H9 (cell line): ENCODE data around the gene RHOV. TPM values are rescaled to one million over a fixed set of nuclear protein-coding genes. Genes with fewer than 3 reads are reported as not detected.

Experiments
- DNase-seq: peaks from one replicate; pipeline ENCODE4 v3.0.0-alpha.2; 2017
- H2AFZ ChIP-seq: one replicate; pipeline ENCODE4 v1.6.1; 2013; ENCODE audit warnings: mild to moderate bottlenecking, low read length, control low read depth, moderate library complexity
- H2AK5ac ChIP-seq: 2 replicates; pipeline ENCODE4 v1.6.1; 2013; ENCODE audit warnings: low read length, control low read depth, mixed read lengths; ENCODE audit not compliant: insufficient read length
- H2BK120ac ChIP-seq: one replicate; pipeline ENCODE4 v1.6.1; 2013; ENCODE audit warnings: low read depth, mild to moderate bottlenecking, low read length, control low read depth, inconsistent platforms; ENCODE audit not compliant: poor library complexity, severe bottlenecking
- H2BK12ac ChIP-seq: 2 replicates; pipeline ENCODE4 v1.6.1; 2013; ENCODE audit warnings: low read length, control low read depth, mixed read lengths, low read depth; ENCODE audit not compliant: insufficient read length
- H2BK15ac ChIP-seq: 2 replicates; pipeline ENCODE4 v1.6.1; 2013; ENCODE audit warnings: low read depth, low read length, control low read depth
- H2BK20ac ChIP-seq: one replicate; pipeline ENCODE4 v1.6.1; 2013; ENCODE audit warnings: low read depth, mild to moderate bottlenecking, low read length, control low read depth, inconsistent platforms; ENCODE audit not compliant: poor library complexity, severe bottlenecking
- H2BK5ac ChIP-seq: 2 replicates; pipeline ENCODE4 v1.6.1; 2013; ENCODE audit warnings: low read length, control low read depth, mixed read lengths; ENCODE audit not compliant: insufficient read length
- H3K14ac ChIP-seq: 2 replicates; pipeline ENCODE4 v1.6.1; 2013; ENCODE audit warnings: low read length, control low read depth; ENCODE audit not compliant: insufficient read depth
- H3K18ac ChIP-seq: 2 replicates; pipeline ENCODE4 v1.6.1; 2013; ENCODE audit warnings: low read depth, mild to moderate bottlenecking, mixed read lengths, low read length, control low read depth; ENCODE audit not compliant: insufficient read length
- H3K23ac ChIP-seq: 2 replicates; pipeline ENCODE4 v1.6.1; 2013; ENCODE audit warnings: low read length, control low read depth, mixed read lengths, low read depth; ENCODE audit not compliant: insufficient read length
- H3K23me2 ChIP-seq: 2 replicates; pipeline ENCODE4 v1.6.1; 2013; ENCODE audit warnings: low read depth, mild to moderate bottlenecking, mixed read lengths, low read length, control low read depth; ENCODE audit not compliant: insufficient read length, poor library complexity, severe bottlenecking
- H3K27ac ChIP-seq: 2 replicates; pipeline ENCODE4 v1.5.1; 2013; ENCODE audit warnings: low read length, control low read depth, mixed read lengths, low read depth; ENCODE audit not compliant: insufficient read length
- H3K27me3 ChIP-seq: 2 replicates; pipeline ENCODE4 v1.6.1; 2013; ENCODE audit warnings: low read length, control low read depth, inconsistent platforms; ENCODE audit not compliant: insufficient read depth
- H3K4ac ChIP-seq: 2 replicates; pipeline ENCODE4 v1.6.1; 2013; ENCODE audit warnings: low read depth, mild to moderate bottlenecking, control low read depth, inconsistent platforms, low read length, moderate library complexity
- H3K4me1 ChIP-seq: 2 replicates; pipeline ENCODE4 v1.6.1; 2013; ENCODE audit warnings: low read length, control low read depth, inconsistent platforms; ENCODE audit not compliant: insufficient read depth
- H3K4me2 ChIP-seq: 2 replicates; pipeline ENCODE4 v1.6.1; 2013; ENCODE audit warnings: low read length, control low read depth, mixed read lengths; ENCODE audit not compliant: insufficient read length, insufficient read depth
- H3K56ac ChIP-seq: 2 replicates; pipeline ENCODE4 v1.6.1; 2013; ENCODE audit warnings: low read depth, mild to moderate bottlenecking, mixed read lengths, low read length, control low read depth; ENCODE audit not compliant: insufficient read length
- H3K79me1 ChIP-seq: 2 replicates; pipeline ENCODE4 v1.6.1; 2013; ENCODE audit warnings: low read depth, mild to moderate bottlenecking, moderate library complexity, low read length, control low read depth, inconsistent platforms; ENCODE audit not compliant: insufficient read depth, poor library complexity, severe bottlenecking
- H3K79me2 ChIP-seq: 2 replicates; pipeline ENCODE4 v1.6.1; 2013; ENCODE audit warnings: low read length, control low read depth, inconsistent platforms; ENCODE audit not compliant: insufficient read depth
- H3K9ac ChIP-seq: 2 replicates; pipeline ENCODE4 v1.6.1; 2013; ENCODE audit warnings: low read length, control low read depth, mixed read lengths; ENCODE audit not compliant: insufficient read length; ENCODE audit errors: extremely low read depth
- H3K9me3 ChIP-seq: one replicate; pipeline ENCODE4 v1.6.1; 2013; ENCODE audit warnings: low read depth, low read length, inconsistent platforms; ENCODE audit not compliant: control insufficient read depth
- H3T11ph ChIP-seq: one replicate; pipeline ENCODE4 v1.6.1; 2013; ENCODE audit warnings: mild to moderate bottlenecking, low read length, control low read depth, inconsistent platforms
- H4K20me1 ChIP-seq: one replicate; pipeline ENCODE4 v1.6.1; 2013; ENCODE audit not compliant: control insufficient read depth, insufficient read length, insufficient read depth
- H4K5ac ChIP-seq: 2 replicates; pipeline ENCODE4 v1.6.1; 2013; ENCODE audit warnings: low read depth, mild to moderate bottlenecking, mixed read lengths, low read length, control low read depth; ENCODE audit not compliant: insufficient read length
- H4K8ac ChIP-seq: replicated peaks from 2 replicates; pipeline ENCODE4 v1.6.1; 2013; ENCODE audit warnings: low read length, control low read depth, mixed read lengths, low read depth; ENCODE audit not compliant: insufficient read length
- H4K91ac ChIP-seq: 2 replicates; pipeline ENCODE4 v1.6.1; 2013; ENCODE audit warnings: low read depth, mild to moderate bottlenecking, moderate library complexity, mixed read lengths, low read length, control low read depth; ENCODE audit not compliant: insufficient read length
- H3K27ac Mint-ChIP-seq, 3 experiments: 2 replicates in 2 of 3; 3 replicates in 1 of 3; pipeline ENCODE4 v1.8.0; 2020 to 2021; ENCODE audit warnings: mixed read lengths in 3 of 3, mild to moderate bottlenecking in 1 of 3, moderate library complexity in 1 of 3
- H3K27me3 Mint-ChIP-seq: 2 replicates; pipeline ENCODE4 v1.8.0; 2021; ENCODE audit warnings: low read depth, mild to moderate bottlenecking, moderate library complexity, mixed read lengths
- H3K36me3 Mint-ChIP-seq, 3 experiments: 2 replicates in 2 of 3; 3 replicates in 1 of 3; pipeline ENCODE4 v1.8.0; 2020 to 2021; ENCODE audit warnings: low read depth in 3 of 3, mixed read lengths in 3 of 3; ENCODE audit not compliant: insufficient read depth in 1 of 3
- H3K4me1 Mint-ChIP-seq, 2 experiments: 2 replicates each; pipeline ENCODE4 v1.8.0; 2020; ENCODE audit warnings: mixed read lengths in 2 of 2
- H3K4me3 Mint-ChIP-seq, 2 experiments: 2 replicates in 1 of 2; 3 replicates in 1 of 2; pipeline ENCODE4 v1.8.0; 2020 to 2021; ENCODE audit warnings: mild to moderate bottlenecking in 2 of 2, mixed read lengths in 2 of 2, moderate library complexity in 1 of 2
- H3K9me3 Mint-ChIP-seq, 2 experiments: 2 replicates in 1 of 2; 3 replicates in 1 of 2; pipeline ENCODE4 v1.8.0; 2020; ENCODE audit warnings: mild to moderate bottlenecking in 2 of 2, mixed read lengths in 2 of 2, moderate library complexity in 1 of 2
- CTCF ChIP-seq: fragments of 200-600 bp; sonication (generic); conservative IDR thresholded peaks from 3 replicates; pipeline ENCODE4 v1.8.0; 2021; ENCODE audit warnings: antibody characterized with exemption, mild to moderate bottlenecking
- WGBS: extraction: QIAGEN DNeasy Blood & Tissue Kit; methylation state at CpG from one replicate; pipeline ENCODE4 v1.1.7; 2013; ENCODE audit warnings: missing lambda C conversion rate, low lambda C conversion rate, mixed read lengths; ENCODE audit not compliant: insufficient read length; ENCODE audit errors: extremely low coverage; 5-methylcytosine and 5-hydroxymethylcytosine counted together
- total RNA-seq: library from RNA; stranded (reverse); gene quantifications from 2 replicates; pipeline ENCODE4 v1.2.1, GENCODE V29; 2021

The RHOV gene
- total RNA-seq, 1 experiment from 2014 or later, result 3.9 TPM

- H4K91ac ChIP-seq, result no peak overlapping the region
- WGBS, result no CpG with 5 or more reads among the region's 6 CpGs
- H3K9me3 ChIP-seq, result no peaks in the 10 kb centered on the region
- H3K4ac ChIP-seq, result no peak overlapping the region
- DNase-seq, result no peak
- H3K36me3 Mint-ChIP-seq, result no peaks in the 10 kb centered on the region
- H3K23ac ChIP-seq, result no peak overlapping the region
- no peak overlapping the region for H3K27ac ChIP-seq
- no peak overlapping the region for H4K5ac ChIP-seq
- H3K4me3 Mint-ChIP-seq, result peak overlapping the region in 1 of 2 experiments; percentile 45; a peak in 1 of 5 replicates
- H3K9me3 Mint-ChIP-seq, result no peaks in the 10 kb centered on the region; a peak in 1 of 5 replicates
- H3K79me1 ChIP-seq, result no peaks in the 10 kb centered on the region
- H3K4me2 ChIP-seq, result no peak overlapping the region
- no peak overlapping the region for H2BK15ac ChIP-seq
- H2BK120ac ChIP-seq, result no peak overlapping the region
- no peak overlapping the region for H3T11ph ChIP-seq
- H2AK5ac ChIP-seq, result no peak overlapping the region
- H3K4me1 ChIP-seq, result no peaks in the 10 kb centered on the region; the same call in 1 of the 2 replicates
- peaks cover 2% of the 10 kb centered on the region for H3K27me3 Mint-ChIP-seq
- H2BK12ac ChIP-seq, result no peak overlapping the region
- H4K20me1 ChIP-seq, result no peaks in the 10 kb centered on the region
- H3K4me1 Mint-ChIP-seq, result peaks cover 26 to 38% of the 10 kb centered on the region in 2 experiments
- no peak overlapping the region for H3K18ac ChIP-seq
- H2AFZ ChIP-seq, result no peak overlapping the region
- peak overlapping the region in 2 of 3 experiments; percentile 38 to 57; a peak in 3 of 7 replicates for H3K27ac Mint-ChIP-seq
- peaks cover 3% of the 10 kb centered on the region for H3K23me2 ChIP-seq
- no peak overlapping the region for H3K56ac ChIP-seq
- no peak for TF ChIP-seq CTCF
- no peak overlapping the region for H3K14ac ChIP-seq
- H2BK5ac ChIP-seq, result no peak overlapping the region
- H3K27me3 ChIP-seq, result no peaks in the 10 kb centered on the region
- H3K9ac ChIP-seq, result no peak overlapping the region
- no peaks in the 10 kb centered on the region for H3K79me2 ChIP-seq
- no peak overlapping the region for H2BK20ac ChIP-seq
- no peak overlapping the region for H4K8ac ChIP-seq
These were observed 2.1 kb upstream of the RHOV start for GRCh38 chr15:40875991-40876730.
